Measurements from ENCODE around the gene IGHMBP2. TPM values are rescaled to one million over a fixed set of nuclear protein-coding genes. Genes with fewer than 3 reads are reported as not detected.
"Not testable (repeated sequence)": the region's sequence is repeated elsewhere in the genome, so short reads cannot be mapped to it uniquely, and the experiment has no call there.

The IGHMBP2 gene
- total RNA-seq, 1 experiment from 2014 or later = 48.7 TPM

DNA sequence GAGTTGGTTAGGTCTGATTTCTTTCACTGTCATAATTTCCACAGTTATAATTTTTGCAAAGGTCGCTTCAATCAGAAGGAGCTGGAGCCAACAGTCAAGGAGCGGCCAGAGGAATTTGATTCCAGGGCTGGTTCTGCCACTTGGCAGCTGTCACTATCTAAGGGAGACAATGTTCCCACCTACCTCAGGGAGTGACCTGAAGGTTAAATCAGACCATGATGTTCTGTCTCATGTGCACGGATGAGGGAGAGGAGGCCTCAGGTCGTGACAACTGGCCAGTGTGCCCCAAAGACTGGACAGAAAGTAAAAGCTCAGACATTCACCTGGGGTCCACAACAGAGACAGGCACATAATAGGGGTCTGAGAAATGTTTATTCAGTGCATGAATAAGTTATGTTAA is 69.5 kb downstream of the IGHMBP2 start:
- H3K36me3 ChIP-seq (ENCODE audit: insufficient read depth, low read length, poor library complexity, severe bottlenecking) = no peaks in the 10 kb centered on the region
- no peak overlapping the region for H3K27ac ChIP-seq (ENCODE audit: low read depth, low read length, poor library complexity, severe bottlenecking)
- no peak for DNase-seq (ENCODE audit: low spot score)
- H3K27me3 ChIP-seq (replicated peaks; ENCODE audit: insufficient read depth, low read depth, low read length, poor library complexity) = no peaks in the 10 kb centered on the region
- no peaks in the 10 kb centered on the region for H3K9me3 ChIP-seq (ENCODE audit: low read depth, low read length, poor library complexity, severe bottlenecking)
- intact Hi-C loops (cut with micrococcal nuclease; ENCODE audit: unreplicated experiment) = no loop called here
- POLR2A ChIA-PET (ENCODE audit: low non-redundant PET) = interaction anchor here (0.6 kb wide), 1 partner anchor 63 kb away, joined by 8 read pairs; no protein-coding TSS in a partner anchor
- TF ChIP-seq, protein P1, sequence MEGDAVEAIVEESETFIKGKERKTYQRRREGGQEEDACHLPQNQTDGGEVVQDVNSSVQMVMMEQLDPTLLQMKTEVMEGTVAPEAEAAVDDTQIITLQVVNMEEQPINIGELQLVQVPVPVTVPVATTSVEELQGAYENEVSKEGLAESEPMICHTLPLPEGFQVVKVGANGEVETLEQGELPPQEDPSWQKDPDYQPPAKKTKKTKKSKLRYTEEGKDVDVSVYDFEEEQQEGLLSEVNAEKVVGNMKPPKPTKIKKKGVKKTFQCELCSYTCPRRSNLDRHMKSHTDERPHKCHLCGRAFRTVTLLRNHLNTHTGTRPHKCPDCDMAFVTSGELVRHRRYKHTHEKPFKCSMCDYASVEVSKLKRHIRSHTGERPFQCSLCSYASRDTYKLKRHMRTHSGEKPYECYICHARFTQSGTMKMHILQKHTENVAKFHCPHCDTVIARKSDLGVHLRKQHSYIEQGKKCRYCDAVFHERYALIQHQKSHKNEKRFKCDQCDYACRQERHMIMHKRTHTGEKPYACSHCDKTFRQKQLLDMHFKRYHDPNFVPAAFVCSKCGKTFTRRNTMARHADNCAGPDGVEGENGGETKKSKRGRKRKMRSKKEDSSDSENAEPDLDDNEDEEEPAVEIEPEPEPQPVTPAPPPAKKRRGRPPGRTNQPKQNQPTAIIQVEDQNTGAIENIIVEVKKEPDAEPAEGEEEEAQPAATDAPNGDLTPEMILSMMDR (conservative IDR thresholded peaks at IDR 0.05; ENCODE audit: low read depth, low read length) = no peak
- no peak for TF ChIP-seq EZH2 (IDR thresholded peaks at IDR 0.05; ENCODE audit: borderline replicate concordance, low read depth, low read length, poor library complexity, severe bottlenecking)
- H3K4me1 ChIP-seq (ENCODE audit: insufficient read depth, low read length, poor library complexity, severe bottlenecking) = no peaks in the 10 kb centered on the region
- BruUV-seq (replicated peaks) = no TSS peak
- CTCF ChIA-PET = no interaction called here
- no peak overlapping the region for H3K4me3 ChIP-seq (ENCODE audit: low read depth, low read length, poor library complexity, severe bottlenecking)

DNA sequence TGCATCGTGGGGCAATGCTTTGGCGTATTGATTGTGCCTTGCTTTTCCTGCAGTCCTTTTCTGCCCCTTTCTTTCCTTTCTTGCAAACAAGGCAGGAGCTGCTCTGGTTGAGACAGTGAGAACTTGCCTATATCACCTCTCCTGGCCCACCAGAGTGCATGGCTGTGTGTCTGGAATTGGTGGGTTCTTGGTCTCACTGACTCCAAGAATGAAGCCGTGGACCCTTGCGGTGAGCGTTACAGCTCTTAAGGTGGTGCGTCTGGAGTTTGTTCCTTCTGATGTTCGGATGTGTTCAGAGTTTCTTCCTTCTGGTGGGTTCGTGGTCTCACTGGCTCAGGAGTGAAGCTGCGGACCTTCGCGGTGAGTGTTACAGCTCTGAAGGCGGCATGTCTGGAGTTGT is 70.0 kb downstream of the IGHMBP2 start:
- H3K27ac ChIP-seq (ENCODE audit: low read depth, low read length, poor library complexity, severe bottlenecking); intact Hi-C loops (cut with micrococcal nuclease; ENCODE audit: unreplicated experiment); H3K4me1 ChIP-seq (ENCODE audit: insufficient read depth, low read length, poor library complexity, severe bottlenecking); CTCF ChIA-PET; H3K9me3 ChIP-seq (ENCODE audit: low read depth, low read length, poor library complexity, severe bottlenecking); H3K36me3 ChIP-seq (ENCODE audit: insufficient read depth, low read length, poor library complexity, severe bottlenecking); H3K27me3 ChIP-seq (replicated peaks; ENCODE audit: insufficient read depth, low read depth, low read length, poor library complexity); BruUV-seq (replicated peaks); H3K4me3 ChIP-seq (ENCODE audit: low read depth, low read length, poor library complexity, severe bottlenecking); POLR2A ChIA-PET (ENCODE audit: low non-redundant PET); DNase-seq (ENCODE audit: low spot score): not testable (repeated sequence)

DNA sequence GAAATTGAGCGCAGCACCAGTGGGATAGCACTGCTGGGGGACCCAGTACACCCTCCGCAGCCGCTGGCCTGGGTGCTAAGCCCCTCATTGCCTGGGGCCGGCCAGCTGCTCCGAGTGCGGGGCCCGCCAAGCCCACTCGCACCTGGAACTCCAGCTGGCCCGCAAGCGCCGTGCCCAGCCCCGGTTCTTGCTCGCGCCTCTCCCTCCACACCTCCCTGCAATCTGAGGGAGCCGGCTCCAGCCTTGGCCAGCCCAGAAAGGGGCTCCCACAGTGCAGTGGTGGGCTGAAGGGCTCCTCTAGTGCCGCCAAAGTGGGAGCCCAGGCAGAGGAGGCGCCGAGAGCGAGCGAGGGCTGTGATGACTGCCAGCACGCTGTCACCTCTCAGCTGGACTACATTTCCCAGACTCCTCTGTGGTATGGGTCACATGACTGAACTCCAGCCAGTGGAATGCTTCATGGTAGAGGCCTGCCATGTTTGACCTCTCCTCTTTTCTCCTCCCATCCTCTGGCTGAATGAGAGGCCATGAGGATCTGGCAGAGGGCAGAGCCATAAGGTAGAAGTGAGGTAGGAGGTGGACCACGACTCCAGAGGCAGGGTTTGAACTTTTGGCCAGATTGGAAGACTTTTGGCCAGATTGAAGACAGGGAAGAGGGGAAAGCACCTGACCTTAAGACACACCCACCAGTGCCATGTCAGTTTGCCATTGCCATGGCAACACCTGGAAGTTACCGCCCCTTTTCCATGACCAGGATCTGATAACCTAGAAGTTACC is 70.9 kb downstream of the IGHMBP2 start:
- intact Hi-C loops (cut with micrococcal nuclease; ENCODE audit: unreplicated experiment) = no loop called here
- BruUV-seq (replicated peaks) = no TSS peak

More for the DNA sequence above, 70.9 kb downstream of the IGHMBP2 start:
- TF ChIP-seq, protein P1 (conservative IDR thresholded peaks at IDR 0.05; ENCODE audit: low read depth, low read length) = no peak
- TF ChIP-seq EZH2 (IDR thresholded peaks at IDR 0.05; ENCODE audit: borderline replicate concordance, low read depth, low read length, poor library complexity, severe bottlenecking) = no peak
- Histone ChIP-seq H3K4me1 (ENCODE audit: insufficient read depth, low read length, poor library complexity, severe bottlenecking) (no peaks in the 10 kb centered on the region), H3K4me3 (ENCODE audit: low read depth, low read length, poor library complexity, severe bottlenecking) (no peak overlapping the region), H3K9me3 (ENCODE audit: low read depth, low read length, poor library complexity, severe bottlenecking) (no peaks in the 10 kb centered on the region), H3K36me3 (ENCODE audit: insufficient read depth, low read length, poor library complexity, severe bottlenecking) (no peaks in the 10 kb centered on the region), H3K27me3 (replicated peaks; ENCODE audit: insufficient read depth, low read depth, low read length, poor library complexity) (no peaks in the 10 kb centered on the region), H3K27ac (ENCODE audit: low read depth, low read length, poor library complexity, severe bottlenecking) (no peak overlapping the region)
- DNase-seq (ENCODE audit: low spot score) = peak; percentile 58
- POLR2A ChIA-PET (ENCODE audit: low non-redundant PET) = no interaction called here
- CTCF ChIA-PET = no interaction called here
